HL-60/S4 treated with retinoic acid at 250 ng/mL for 4 days and 3 days (cell line): ENCODE data around the gene SEMA3D.

Experiments
- in situ Hi-C: fragments of 300-500 bp; cut with MboI; formaldehyde crosslinking; loops from 2 replicates; pipeline ENCODE4 v1.7.0; 2022; ENCODE audit warnings: low sequenced_read_pairs

SEMA3D gene

GRCh38 chr7:85081846-85082245 is 105.0 kb downstream of the SEMA3D start:
- in situ Hi-C loops = no loop called here

- in situ Hi-C loops = no loop called here
These were observed 105.5 kb downstream of the SEMA3D start for GRCh38 chr7:85081392-85081791.

GRCh38 chr7:85079434-85079833 is 107.4 kb downstream of the SEMA3D start:
- in situ Hi-C loops = no loop called here

- in situ Hi-C loops = no loop called here
These were observed 108.7 kb downstream of the SEMA3D start for GRCh38 chr7:85078181-85078580.

- in situ Hi-C loops = no loop called here
These were observed 111.0 kb downstream of the SEMA3D start for GRCh38 chr7:85075864-85076263.

GRCh38 chr7:85074992-85075391 is 111.9 kb downstream of the SEMA3D start:
- in situ Hi-C loops = no loop called here

GRCh38 chr7:85074016-85074415 is 112.8 kb downstream of the SEMA3D start:
- in situ Hi-C loops = no loop called here

- in situ Hi-C loops = no loop called here
These were observed 115.8 kb downstream of the SEMA3D start for GRCh38 chr7:85070967-85071628.

GRCh38 chr7:85068799-85069198 is 118.1 kb downstream of the SEMA3D start:
- in situ Hi-C loops = no loop called here

- in situ Hi-C loops = no loop called here
These were observed 119.5 kb downstream of the SEMA3D start for GRCh38 chr7:85067371-85067770.

- in situ Hi-C loops = no loop called here
These were observed 120.9 kb downstream of the SEMA3D start for GRCh38 chr7:85065888-85066485.

- in situ Hi-C loops = no loop called here
These were observed 121.5 kb downstream of the SEMA3D start for GRCh38 chr7:85065306-85065705.

GRCh38 chr7:85062651-85063050 is 124.2 kb downstream of the SEMA3D start:
- in situ Hi-C loops = no loop called here

- in situ Hi-C loops = no loop called here
These were observed 125.4 kb downstream of the SEMA3D start for GRCh38 chr7:85061456-85061855.

GRCh38 chr7:85060696-85061095 is 126.2 kb downstream of the SEMA3D start:
- in situ Hi-C loops = no loop called here

GRCh38 chr7:85055906-85056305 is 130.9 kb downstream of the SEMA3D start:
- in situ Hi-C loops = no loop called here

- in situ Hi-C loops = no loop called here
These were observed 131.7 kb downstream of the SEMA3D start for GRCh38 chr7:85055196-85055595.

GRCh38 chr7:85054306-85054705 is 132.6 kb downstream of the SEMA3D start:
- in situ Hi-C loops = no loop called here

- in situ Hi-C loops = no loop called here
These were observed 134.0 kb downstream of the SEMA3D start for GRCh38 chr7:85052894-85053293.

- in situ Hi-C loops = no loop called here
These were observed 134.7 kb downstream of the SEMA3D start for GRCh38 chr7:85052056-85052737.

GRCh38 chr7:85046534-85046933 is 140.3 kb downstream of the SEMA3D start:
- in situ Hi-C loops = no loop called here

GRCh38 chr7:85041605-85042216 is 145.1 kb downstream of the SEMA3D start:
- in situ Hi-C loops = no loop called here
